Nephron (organoid): ENCODE data around the gene LHB.

Experiments used
- H3K27ac Mint-ChIP-seq, 3 experiments: 2 replicates each; pipeline ENCODE4 v1.8.0; 2020; ENCODE audit warnings: mixed read lengths in 3 of 3, mild to moderate bottlenecking in 2 of 3, moderate library complexity in 1 of 3
- H3K27me3 Mint-ChIP-seq: 2 replicates; pipeline ENCODE4 v1.8.0; 2021; ENCODE audit warnings: low read depth, mild to moderate bottlenecking, moderate library complexity, mixed read lengths
- H3K36me3 Mint-ChIP-seq: 2 replicates; pipeline ENCODE4 v1.8.0; 2020; ENCODE audit warnings: low read depth, mixed read lengths
- H3K4me1 Mint-ChIP-seq: 2 replicates; pipeline ENCODE4 v1.8.0; 2020; ENCODE audit warnings: mixed read lengths
- H3K4me3 Mint-ChIP-seq, 3 experiments: 2 replicates each; pipeline ENCODE4 v1.8.0; 2020; ENCODE audit warnings: mild to moderate bottlenecking in 3 of 3, mixed read lengths in 3 of 3, moderate library complexity in 2 of 3
- H3K9me3 Mint-ChIP-seq: 2 replicates; pipeline ENCODE4 v1.8.0; 2020; ENCODE audit warnings: mixed read lengths
- TF ChIP-seq, protein P1 (sequence below), 3 experiments: fragments of 200-600 bp; sonication (generic); IDR thresholded peaks; one replicate each; pipeline ENCODE4 v1.5.0; 2021; ENCODE audit warnings: antibody characterized with exemption in 3 of 3; ENCODE audit not compliant: unreplicated experiment in 3 of 3

The LHB gene

DNA sequence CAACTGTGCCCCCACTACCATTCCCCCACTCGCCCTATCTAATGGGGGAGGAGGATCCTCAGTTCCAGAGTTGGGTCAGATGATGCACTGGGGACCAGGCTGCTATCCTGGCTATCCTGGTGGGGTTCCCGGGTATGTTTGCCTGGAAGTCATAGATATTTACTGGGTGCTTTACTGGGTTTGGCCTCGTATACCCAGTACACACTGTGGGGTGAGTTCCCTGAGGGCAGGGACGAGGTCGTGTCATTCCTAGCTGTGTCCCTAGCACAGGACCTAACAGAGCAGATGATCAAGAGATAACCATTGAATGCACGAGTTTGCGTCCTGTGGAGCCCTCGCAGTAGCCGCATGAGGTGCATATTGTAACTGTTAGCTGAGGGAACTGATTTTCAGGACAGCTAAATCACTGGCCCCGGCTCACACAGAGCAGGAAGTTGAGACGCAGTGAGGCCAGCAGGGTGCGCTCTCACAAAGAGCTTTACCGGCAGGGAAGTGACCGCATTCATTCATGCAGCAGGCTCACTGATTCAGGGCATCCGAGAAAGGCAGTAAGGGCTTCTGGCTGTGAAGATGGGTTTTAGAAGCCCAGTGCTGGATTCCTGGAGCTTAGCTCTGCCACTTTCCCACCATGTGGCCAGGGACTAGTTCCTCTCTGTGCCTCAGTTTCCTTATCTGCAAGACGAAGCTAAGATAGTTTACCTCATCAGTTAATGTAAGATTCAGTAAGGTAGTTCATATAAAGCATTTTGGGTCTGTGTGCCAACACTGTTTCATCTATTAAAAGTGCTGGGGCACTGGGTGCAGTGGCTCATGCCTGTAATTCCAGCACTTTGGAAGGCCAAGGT, 17.2 kb downstream of the LHB start:
- H3K27me3 Mint-ChIP-seq, result no peaks in the 10 kb centered on the region
- TF ChIP-seq, protein P1, sequence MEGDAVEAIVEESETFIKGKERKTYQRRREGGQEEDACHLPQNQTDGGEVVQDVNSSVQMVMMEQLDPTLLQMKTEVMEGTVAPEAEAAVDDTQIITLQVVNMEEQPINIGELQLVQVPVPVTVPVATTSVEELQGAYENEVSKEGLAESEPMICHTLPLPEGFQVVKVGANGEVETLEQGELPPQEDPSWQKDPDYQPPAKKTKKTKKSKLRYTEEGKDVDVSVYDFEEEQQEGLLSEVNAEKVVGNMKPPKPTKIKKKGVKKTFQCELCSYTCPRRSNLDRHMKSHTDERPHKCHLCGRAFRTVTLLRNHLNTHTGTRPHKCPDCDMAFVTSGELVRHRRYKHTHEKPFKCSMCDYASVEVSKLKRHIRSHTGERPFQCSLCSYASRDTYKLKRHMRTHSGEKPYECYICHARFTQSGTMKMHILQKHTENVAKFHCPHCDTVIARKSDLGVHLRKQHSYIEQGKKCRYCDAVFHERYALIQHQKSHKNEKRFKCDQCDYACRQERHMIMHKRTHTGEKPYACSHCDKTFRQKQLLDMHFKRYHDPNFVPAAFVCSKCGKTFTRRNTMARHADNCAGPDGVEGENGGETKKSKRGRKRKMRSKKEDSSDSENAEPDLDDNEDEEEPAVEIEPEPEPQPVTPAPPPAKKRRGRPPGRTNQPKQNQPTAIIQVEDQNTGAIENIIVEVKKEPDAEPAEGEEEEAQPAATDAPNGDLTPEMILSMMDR (IDR thresholded peaks at IDR 0.05; ENCODE audit: unreplicated experiment in 3 of 3), result peak; percentile 44 to 59 (median 50)
- peaks cover 8% of the 10 kb centered on the region for H3K4me1 Mint-ChIP-seq
- no peak overlapping the region for H3K27ac Mint-ChIP-seq
- H3K36me3 Mint-ChIP-seq, result peaks cover 24% of the 10 kb centered on the region
- no peaks in the 10 kb centered on the region for H3K9me3 Mint-ChIP-seq
- H3K4me3 Mint-ChIP-seq, result no peak overlapping the region

- Mint-ChIP-seq H3K9me3 (no peaks in the 10 kb centered on the region), H3K4me3 (no peak overlapping the region), H3K4me1 (peaks cover 17% of the 10 kb centered on the region), H3K36me3 (peaks cover 13% of the 10 kb centered on the region), H3K27ac (no peak overlapping the region), H3K27me3 (no peaks in the 10 kb centered on the region)
- TF ChIP-seq, protein P1 (IDR thresholded peaks at IDR 0.05; ENCODE audit: unreplicated experiment in 3 of 3), result no peak
Measured at GRCh38 chr19:48997972-48998371, 18.9 kb downstream of the LHB start.

- Mint-ChIP-seq H3K4me3 (peak overlapping the region; percentile 93 to 96 (median 96)), H3K27me3 (no peaks in the 10 kb centered on the region), H3K27ac (peak overlapping the region; percentile 85 to 99 (median 98)), H3K4me1 (peaks cover 42% of the 10 kb centered on the region), H3K36me3 (peaks cover 15% of the 10 kb centered on the region), H3K9me3 (no peaks in the 10 kb centered on the region)
- TF ChIP-seq, protein P1 (IDR thresholded peaks at IDR 0.05; ENCODE audit: unreplicated experiment in 3 of 3), result no peak
Measured at GRCh38 chr19:48994035-48994386, 22.9 kb downstream of the LHB start.

GRCh38 chr19:48993175-48994034, 23.5 kb downstream of the LHB start, which contains the start of the genes GYS1 and RUVBL2:
GYS1 (minus strand) TSS chr19:48993309; CDS start chr19:48993112, 197 bp downstream.
RUVBL2 (plus strand) TSS chr19:48993887; CDS start chr19:48993912, 25 bp downstream.
- Mint-ChIP-seq H3K27ac (peak within 1 kb of the TSS; percentile 85 to 99 (median 98)), H3K4me1 (peaks cover 42% of the 10 kb centered on the region), H3K36me3 (peaks cover 21% of the 10 kb centered on the region), H3K9me3 (no peaks in the 10 kb centered on the region), H3K27me3 (no peaks in the 10 kb centered on the region), H3K4me3 (peak within 1 kb of the TSS; percentile 93 to 96 (median 96))
- TF ChIP-seq, protein P1 (IDR thresholded peaks at IDR 0.05; ENCODE audit: unreplicated experiment in 3 of 3), result peak; percentile 98 to 99 (median 99)

GRCh38 chr19:48992581-48993174, 24.2 kb downstream of the LHB start:
- H3K4me1 Mint-ChIP-seq, result peaks cover 42% of the 10 kb centered on the region
- H3K27me3 Mint-ChIP-seq, result no peaks in the 10 kb centered on the region
- peaks cover 24% of the 10 kb centered on the region for H3K36me3 Mint-ChIP-seq
- TF ChIP-seq, protein P1 (IDR thresholded peaks at IDR 0.05; ENCODE audit: unreplicated experiment in 3 of 3), result no peak
- peak overlapping the region; percentile 85 to 99 (median 98) for H3K27ac Mint-ChIP-seq
- H3K9me3 Mint-ChIP-seq, result no peaks in the 10 kb centered on the region
- H3K4me3 Mint-ChIP-seq, result peak overlapping the region; percentile 93 to 96 (median 96)
